ENCODE measurements around the gene DNMT1.
"Not testable (repeated sequence)": the region's sequence is repeated elsewhere in the genome, so short reads cannot be mapped to it uniquely, and the experiment has no call there.

DNMT1 gene

DNA sequence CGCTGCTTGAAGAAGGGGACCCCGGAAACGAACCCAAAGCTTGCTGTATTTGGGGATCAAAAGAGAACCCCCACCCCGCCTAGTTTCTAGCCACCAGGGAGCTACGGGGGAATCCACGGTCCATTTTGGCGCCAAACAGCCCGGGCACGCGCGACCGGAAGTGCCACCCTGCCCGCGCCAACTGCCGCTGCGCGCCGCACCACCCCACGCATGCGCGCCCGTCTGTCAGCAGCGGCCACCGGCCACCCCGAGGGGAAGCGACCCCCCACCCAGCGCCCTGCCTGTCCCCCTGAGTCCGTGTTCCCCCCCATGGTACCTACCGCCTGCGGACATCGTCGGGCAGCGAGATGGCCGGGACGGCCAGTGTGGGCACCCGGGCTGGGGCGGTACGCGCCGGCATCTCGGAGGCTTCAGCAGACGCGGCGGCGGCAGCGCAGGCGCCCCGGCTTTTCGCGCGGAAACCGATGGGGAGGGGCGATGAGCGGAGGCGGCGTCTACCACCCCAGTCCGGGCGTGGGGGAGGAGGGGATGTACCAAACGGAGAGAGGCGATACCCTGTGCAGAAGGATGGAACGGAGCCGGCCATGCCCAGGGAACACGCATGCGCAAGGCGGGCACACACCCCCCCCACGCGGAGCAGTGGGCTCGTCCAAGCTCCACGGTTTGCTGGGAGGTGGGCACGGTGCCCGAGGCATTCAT lies at the start of gene DNMT1:
DNMT1 (minus strand) TSS at position 454 of the 699 bp plus-strand sequence; CDS start at position 400, 54 bp downstream.
- FAIRE-seq = no peak

DNA sequence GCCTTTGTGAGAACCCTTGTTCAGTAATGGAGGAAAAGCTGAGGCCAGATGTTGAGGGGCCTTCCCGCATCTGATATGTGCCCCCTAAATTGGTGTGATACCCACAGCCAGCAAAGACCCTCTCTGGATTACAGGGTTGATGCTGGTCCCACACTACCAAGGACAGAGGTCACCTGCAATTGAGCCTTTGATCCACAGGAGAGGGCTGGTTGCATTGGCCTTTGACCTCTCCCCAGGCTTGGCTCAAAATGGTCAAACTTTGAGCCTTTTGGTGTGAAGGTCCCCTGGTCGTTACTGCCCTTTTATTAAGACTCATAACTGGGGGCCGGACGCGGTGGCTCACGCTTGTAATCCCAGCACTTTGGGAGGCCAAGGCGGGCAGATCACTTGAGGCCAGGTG lies 48.9 kb upstream of the DNMT1 start:
- no peak for FAIRE-seq

DNA sequence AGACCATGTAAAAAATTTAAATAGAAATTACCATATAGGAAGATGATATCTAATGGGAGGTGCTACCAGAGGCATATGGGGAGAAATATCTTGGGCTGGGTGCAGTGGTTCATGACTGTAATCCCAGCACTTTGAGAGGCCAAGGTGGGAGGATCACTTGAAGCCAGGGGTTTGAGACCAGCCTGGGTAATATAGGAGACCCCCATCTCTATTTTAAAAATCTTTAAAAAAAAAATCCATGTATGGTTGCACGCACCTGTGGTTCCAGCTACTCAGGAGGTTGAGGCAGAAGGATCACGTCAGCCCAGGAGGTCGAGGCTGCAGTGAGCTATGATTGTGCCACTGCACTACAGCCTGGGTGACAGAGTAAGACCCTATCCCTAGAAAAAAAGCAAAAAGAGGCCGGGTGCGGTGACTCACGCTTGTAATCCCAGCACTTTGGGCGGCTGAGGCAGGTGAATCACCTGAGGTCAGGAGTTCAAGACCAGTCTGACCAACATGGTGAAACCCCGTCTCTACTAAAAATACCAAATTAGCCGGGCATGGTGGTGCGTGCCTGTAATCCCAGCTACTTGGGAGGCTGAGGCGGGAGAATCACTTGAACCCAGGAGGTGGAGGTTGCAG lies 47.2 kb upstream of the DNMT1 start:
- not testable (repeated sequence) for FAIRE-seq

DNA sequence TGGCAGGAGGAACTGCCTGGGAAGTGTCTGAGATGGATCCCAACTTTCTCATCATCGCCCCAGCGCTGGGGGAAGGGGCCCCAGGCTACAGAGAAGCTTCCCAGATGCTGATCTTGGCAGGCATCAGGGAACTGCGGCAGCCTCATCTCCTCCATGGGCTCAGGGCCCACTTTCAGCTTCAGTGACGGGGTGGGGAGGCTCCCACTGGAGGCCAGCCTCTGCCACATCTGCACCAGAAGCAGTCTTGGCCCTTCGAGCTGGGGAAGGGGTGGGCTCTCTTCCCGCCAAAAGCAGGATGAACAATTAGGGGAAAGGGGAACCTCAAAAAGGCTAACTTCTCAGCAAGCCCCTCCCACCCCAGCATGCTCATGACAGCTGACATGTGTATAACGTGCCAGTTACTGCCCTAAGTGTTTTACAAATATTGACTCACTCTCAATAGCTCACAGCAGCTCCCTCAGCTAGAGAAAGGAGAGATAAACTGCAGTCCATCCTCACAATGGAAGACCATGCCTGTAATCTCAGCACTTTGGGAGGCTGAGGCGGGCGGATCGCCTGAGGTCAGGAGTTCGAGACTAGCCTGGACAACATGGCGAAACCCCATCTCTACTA lies 43.5 kb upstream of the DNMT1 start:
- no peak for FAIRE-seq

DNA sequence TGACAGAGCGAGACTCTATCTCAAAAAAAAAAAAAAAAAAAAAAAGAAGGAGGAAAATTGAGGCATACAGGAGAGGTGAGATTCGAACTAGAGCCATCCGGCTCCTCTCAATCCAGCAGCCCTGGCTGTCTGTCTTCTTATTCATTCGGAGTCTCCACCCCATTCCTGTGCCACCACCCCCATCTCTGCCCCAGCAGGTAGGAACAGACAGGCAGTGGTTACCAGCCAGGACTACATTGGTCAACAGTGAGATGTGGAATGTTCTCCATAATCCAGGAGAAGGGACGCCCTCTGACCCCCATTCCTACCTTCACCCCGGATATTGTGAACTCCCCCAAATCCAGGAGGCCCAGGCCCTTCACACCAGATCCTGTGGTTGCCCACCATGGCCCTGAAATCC lies 42.9 kb upstream of the DNMT1 start:
- no peak for FAIRE-seq

DNA sequence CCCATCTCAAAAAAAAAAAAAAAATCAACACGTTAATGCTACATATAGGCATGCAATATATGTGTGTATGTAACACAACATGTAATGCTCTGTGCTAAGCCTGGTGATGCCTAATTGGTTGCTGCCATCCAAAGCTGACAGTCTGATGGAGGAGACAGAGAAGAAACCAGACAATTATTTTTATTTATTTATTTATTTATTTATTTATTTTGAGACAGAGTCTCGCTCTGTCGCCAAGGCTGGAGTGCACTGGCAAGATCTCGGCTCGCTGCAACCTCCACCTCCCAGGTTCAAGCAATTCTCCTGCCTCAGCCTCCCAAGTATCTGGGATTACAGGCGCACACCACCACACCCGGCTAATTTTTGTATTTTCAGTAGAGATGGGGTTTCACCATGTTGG lies 40.7 kb upstream of the DNMT1 start:
- FAIRE-seq = not testable (repeated sequence)

DNA sequence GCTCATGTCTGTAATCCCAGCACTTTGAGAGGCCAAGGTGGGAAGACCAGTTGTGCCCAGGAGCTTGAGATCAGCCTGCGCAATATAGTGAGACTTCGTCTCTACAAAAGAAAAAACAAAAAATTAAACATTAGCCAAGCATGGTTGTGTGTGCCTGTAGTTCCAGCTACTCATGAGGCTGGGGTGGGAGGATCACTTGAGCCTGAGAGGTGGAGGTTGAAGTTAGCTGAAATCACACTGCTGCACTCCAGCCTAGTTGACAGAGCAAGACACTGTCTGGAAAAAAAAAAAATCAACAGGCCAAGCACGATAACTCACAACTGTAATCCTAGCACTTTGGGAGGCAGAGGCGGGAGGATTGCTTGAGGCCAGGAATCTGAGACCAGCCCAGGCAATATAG lies 40.2 kb upstream of the DNMT1 start:
- FAIRE-seq = no peak

DNA sequence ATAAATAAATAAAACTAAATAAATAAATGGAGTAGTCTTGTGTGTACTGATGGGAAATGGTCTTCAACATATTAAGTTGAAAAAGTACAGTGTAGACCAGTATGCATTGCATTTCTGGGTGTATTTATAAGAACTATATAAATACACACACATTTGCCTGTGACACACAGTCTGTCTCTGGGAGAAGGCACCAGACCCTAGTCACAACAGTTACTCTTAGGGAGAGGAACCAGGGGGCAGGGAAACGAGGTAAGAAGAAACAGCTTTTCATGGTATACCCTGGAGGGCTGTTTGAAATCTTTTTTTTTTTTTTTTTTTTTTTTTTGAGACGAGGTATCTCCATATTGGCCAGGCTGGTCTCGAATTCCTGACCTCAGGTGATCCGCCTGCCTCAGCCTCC lies 39.2 kb upstream of the DNMT1 start:
- FAIRE-seq = no peak

DNA sequence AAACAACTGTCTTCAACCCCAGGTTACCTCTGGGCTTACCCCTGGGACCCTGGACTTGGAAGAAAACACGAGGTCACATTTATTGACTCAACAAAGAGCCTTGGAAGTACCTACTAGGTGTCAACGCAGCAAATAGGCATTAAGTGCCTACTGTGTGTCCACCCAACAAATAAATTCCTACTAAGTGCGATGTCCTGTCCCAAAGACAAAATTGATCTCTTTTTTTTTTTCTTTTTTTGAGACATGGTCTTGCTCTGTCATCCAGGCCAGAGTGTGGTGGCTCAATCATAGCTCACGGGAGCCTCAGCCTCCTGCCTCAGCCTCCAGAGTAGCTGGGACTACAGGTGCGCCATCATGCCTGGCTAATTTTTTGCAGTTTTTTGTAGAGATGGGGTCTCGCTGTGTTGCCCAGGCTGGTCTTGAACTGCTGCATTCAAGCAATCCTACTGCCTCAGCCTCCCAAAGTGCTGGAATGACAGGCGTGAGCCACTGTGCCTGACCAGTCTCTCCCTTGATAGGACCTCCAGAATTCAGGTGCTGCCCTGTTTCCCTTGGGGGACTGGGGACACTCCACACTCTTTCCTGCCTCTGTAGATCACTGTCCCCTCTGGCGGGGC lies 37.0 kb upstream of the DNMT1 start:
- no peak for FAIRE-seq

DNA sequence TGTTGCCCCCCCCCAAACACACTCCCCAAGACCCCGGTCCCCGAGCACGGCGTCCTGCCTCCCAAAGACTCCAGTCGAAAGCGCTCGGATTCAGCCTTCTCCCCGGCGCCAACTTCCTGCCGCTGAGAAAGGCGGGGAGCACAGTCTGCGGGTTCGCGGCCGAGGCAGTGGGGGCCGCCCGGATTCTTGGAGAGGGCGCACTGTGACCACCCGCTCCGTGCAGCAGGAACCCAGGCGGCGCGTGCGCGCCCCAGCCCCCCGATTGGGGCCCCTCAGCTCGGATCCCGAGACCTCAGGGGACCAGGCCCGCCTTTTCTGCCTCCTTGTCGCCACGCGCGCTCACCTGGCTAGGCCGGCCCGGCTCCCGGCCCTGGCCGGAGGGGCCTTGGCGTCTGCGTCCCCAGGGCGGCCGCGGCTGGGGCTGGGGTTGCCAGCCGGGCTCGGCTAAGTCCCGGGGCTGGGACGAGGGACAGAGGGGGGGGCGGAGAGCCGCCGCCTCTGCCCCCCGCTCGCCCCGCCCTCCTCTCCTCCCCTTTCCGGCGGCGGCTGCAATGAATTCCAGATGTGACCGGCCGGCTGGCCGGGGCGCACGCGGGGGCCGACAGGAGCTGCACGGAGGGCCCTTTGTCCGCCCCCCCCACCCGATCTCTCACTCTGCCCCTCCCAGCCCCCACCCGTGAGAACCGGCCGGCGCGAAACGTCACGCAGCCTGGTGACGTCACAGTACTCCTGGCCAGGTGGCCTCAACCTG lies 36.3 kb upstream of the DNMT1 start, which contains the start of gene S1PR2:
S1PR2 (minus strand) TSS at position 471 of the 751 bp plus-strand sequence. CDS start 6,426 bp downstream, outside the sequence.
- no peak for FAIRE-seq

DNA sequence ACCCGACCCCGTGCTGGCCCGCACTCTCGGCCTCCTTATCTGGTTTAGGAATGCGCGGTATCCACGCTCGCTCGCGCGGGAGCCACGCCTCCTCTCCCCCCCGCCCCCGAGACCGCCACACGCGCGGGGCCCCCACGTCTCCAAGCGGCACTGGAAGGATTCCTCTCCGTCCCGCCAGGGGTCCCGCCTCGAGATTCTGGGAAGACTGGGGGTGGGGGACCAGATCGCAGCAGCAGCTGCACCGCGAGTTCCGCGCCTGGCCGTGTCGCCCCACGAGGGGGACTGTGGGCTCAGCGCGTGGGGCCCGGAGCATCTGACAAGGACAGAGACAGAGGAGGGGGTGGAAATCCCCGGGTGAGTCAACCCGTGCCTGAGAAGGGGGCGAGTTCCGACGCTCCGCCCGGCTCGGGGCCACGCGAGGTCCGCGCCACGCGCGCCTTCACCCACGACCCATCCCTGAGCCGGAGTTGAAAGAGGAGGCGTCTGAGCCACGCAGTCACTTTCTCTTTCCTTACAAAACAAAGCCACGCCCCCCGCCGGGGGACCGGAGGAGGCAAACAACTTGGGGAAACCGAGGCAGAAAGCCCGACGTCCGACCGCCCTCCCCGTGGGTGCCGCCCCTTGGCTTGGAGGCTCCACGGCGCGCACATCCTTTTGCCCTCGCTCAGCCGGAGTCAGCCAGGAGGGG lies 35.6 kb upstream of the DNMT1 start:
- FAIRE-seq = no peak

DNA sequence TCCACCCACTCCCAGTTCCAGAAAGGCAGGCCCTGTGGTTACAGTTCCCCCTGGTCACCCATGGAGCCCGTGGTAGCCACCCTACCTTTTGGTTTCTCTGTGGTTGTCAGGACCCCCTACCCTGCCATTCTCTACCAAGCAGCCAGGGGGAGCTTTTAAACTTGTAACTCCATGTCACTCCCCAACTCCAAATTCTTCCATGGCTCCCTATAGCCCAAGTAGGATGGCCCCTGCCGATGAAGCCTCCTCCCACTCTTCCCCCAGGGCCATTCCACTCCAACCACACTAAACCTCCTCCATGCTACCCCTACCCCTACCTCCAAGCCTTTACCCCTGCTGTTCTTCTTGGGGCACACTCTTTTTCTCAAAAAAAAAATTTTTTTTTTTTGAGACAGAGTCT lies 34.2 kb upstream of the DNMT1 start:
- no peak for FAIRE-seq

DNA sequence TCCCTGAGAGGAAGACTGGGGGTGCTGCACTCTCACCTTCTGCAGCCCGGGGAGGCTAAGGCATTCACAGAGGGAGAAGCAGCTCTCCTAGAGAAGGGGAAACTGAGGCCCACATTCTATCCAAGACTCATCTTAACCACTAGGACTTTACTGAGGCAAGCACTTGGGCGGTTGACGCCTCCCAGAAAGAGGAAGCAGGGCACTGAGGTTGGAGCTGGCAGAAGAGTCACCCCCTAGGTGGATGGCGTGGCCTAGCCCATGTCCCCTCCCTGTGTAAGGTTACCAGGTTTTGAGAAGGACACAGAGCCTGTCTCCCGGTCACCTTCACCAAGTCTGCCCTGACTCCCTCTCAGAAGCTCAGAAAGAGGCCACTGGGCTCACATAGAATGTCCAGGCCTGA lies 33.6 kb upstream of the DNMT1 start:
- FAIRE-seq = no peak

DNA sequence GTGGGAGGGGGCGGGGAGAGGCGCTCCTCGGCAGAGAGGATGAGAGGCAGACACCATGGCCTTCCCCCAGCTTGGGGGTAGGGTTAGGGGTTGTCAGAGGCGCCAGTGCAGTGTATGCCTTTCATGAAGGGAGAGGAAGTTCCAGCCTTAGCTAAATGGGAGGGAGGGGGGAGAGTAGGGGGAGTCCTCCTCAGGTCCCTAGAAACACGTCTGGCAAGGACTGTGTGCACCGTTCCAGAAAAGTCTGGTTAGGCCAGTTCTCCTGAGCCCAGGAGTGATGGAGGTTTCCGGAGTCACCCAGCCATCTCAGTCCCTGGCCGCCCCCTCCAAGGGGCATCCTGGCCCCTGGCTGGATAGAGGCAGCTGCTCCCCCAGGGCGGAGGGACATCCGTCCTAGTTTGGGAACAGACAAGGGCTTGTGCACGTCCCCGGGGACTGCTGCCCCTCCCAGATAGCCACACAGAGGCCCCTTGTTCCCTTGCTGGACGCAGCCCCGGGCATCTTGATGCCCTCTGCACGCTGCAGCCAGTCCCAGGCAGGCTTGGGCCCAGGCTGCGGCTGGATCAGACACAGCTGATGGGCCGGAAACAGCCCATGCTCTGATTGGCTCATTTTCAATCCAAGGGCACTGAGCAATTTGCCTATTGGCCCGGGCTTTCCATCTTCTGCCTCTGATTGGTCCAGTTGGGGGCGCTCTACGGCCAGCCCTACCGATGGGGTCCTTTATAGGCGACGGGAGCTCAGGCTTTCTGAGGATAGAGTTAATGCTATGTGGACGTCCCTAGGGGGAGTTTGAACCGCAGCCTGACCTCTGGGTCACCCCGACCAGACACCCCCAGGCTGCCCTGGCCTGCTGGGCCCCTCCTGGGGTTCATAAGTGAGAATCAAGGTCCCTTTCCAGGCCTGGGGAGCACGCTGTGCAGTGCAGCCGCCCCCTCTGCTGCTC lies 32.5 kb upstream of the DNMT1 start:
- no peak for FAIRE-seq

DNA sequence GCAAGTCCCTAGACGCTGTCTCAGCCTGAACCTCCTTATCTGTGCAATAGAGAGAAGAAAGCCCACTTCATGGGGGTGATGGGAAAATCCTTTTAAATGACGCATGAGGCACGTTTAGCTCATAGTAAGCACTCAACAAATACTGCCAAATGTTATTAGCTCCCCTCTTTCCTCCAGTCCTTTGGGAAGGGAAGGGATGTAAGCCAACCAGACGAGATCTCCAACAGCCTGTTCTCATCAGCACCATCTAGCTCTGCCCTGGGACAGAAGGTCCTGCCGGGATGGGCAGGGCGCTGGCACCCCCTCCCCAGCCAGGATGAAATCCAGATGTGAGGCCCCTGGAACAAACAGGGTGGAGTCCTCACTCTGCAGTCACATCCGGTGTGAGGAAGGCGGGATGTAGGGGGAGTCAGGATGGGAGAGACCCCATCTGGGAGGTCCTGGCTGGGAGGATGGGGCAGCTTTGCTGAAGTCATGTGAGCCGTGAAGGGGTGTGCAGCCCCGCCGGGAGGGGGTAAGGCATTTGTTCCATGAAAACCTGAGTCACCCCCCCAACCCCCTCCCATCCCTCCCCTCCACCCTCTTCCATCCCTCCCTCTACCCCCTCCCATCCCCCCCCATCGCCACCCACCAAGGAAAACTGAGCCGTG lies 31.7 kb upstream of the DNMT1 start:
- no peak for FAIRE-seq

DNA sequence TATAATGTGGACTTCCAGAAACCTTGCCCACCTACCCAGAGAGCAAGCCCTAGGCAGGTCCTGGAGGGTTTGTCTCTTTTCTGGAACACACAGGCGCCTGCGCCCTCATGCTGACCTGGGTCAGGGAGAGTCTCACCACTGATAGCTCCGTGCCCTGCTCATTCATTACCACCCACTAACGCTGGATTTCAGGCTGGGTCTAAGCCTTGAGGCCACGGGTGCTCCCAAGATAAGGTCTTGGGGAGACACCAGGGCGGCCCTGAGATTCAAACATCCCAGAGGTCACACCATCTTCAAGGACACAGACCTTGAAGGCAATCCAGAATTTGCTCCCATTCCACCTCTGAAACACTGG lies 31.2 kb upstream of the DNMT1 start:
- FAIRE-seq = no peak

DNA sequence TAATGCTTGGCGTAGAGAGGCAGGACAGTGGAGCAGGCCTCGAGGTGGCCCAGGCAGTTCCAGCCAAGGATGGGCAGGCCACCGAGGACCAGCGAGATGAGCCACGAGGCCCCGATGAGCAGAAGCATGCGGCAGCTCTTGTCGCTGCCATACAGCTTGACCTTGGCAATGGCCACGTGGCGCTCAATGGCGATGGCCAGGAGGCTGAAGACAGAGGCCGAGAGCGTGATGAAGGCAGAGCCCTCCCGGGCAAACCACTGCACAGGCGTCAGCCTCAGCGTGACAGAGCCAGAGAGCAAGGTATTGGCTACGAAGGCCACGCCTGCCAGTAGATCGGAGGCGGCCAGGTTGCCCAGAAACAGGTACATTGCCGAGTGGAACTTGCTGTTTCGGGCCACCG lies 29.6 kb upstream of the DNMT1 start:
- FAIRE-seq = no peak

DNA sequence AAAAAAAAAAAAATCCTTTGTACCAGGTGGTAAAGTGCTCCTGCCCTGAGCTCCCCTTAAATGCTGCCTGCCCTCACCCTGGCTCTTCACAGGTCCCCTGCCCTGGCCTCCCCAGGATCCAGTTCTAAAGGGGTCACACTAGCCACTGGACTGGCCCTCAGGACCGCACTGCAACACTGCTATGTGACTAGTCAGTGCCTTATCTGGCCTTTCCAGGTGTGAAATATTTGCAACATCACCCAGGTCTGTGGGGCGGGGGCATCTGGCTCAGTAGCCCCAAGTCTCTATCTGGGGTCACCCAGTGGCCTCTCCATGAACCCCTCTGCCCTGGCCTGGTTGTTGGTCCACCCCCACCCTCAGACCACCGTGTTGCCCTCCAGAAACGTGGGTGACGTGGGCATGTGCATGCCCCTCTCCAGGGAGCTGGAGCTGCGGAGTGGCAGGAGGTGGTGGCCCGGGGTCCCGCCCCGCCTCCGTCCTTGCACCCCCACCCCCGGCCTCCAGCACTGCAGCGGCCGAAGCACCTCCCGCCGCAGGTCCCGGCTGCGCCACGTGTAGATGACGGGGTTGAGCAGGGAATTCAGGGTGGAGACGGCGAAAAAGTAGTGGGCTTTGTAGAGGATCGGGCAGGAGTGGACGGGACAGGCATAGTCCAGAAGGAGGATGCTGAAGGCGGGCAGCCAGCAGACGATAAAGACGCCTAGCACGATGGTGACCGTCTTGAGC lies 28.9 kb upstream of the DNMT1 start:
- no peak for FAIRE-seq

DNA sequence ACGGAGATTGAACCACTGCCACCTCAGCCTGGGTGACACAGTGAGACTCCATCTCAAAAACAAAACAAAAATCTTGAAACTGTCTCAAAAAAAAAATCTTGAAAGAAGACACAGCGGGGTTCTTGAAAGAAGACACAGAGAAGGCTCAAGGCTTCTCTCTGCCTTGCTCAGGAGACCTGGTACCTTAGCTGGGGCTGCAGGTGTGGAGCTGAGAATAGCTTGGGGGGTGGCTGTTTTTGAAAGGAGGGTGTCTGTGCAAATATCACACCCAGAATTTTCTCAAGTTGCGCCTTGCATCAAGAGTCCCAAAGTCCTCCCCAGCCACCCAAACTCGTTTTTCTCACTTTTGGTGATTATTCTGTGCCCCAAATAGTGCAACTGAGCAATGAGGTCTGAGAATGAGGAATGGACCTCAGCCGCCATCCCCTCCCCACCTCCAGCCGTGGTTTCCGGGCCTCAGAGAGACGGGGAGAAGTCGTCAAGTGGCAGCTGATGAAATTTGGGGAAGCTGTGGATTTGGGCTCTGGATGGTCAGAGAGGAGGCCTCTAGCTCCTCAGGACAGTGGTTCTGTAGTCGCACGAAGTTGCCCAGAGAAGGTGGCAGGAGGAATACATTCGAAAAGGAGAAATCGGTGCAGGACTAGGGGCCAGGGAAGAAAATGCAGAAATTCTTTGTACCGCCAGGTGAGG lies 27.6 kb upstream of the DNMT1 start:
- no peak for FAIRE-seq

DNA sequence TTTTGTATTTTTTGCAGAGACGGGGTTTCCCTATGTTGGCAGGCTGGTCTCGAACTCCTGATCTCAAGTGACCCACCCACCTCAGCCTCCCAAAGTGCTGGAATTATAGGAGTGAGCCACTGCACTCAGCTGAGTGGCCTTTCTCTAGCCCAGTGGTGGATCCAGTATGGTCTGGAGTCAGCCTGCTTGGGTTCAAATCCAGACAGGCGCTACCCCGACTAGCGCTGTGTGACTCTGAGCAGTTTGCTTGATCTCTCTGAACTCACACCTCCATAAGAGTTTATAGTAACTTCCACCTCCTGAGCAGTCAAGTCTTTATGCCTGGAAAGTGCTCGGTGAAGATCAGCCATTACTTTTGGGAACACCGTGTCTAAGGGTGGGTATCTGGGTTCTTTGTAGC lies 25.9 kb upstream of the DNMT1 start:
- no peak for FAIRE-seq
